CD8-positive, alpha-beta memory T cell (primary cell): Measurements from ENCODE around the gene AUTS2. TPM values are rescaled to one million over a fixed set of nuclear protein-coding genes. Genes with fewer than 3 reads are reported as not detected.

ENCODE experiments used
- CTCF ChIA-PET: fragments of 350-600 bp; sonication (Branson Sonifier 250); formaldehyde crosslinking; loops from one replicate; lab custom pipeline; 2021; ENCODE audit warnings: antibody characterized with exemption; lab: Charles Lee
- POLR2A ChIA-PET: fragments of 350-600 bp; sonication (Branson Sonifier 250); formaldehyde crosslinking; loops from one replicate; lab custom pipeline; 2021; ENCODE audit warnings: antibody characterized with exemption; lab: Charles Lee
- DNase-seq, 5 donors: peaks; one replicate each; pipeline versions ENCODE4 v3.0.0 to v3.0.0-alpha.2; 2020 to 2022; ENCODE audit warnings: mixed read lengths in 1 of 5
- H3K27ac ChIP-seq: one replicate; pipeline ENCODE4 v1.7.0; 2013; ENCODE audit warnings: low read depth, mild to moderate bottlenecking, low read length, moderate library complexity
- H3K27me3 ChIP-seq: 2 replicates; pipeline ENCODE4 v1.7.0; 2013; ENCODE audit warnings: low read length, mild to moderate bottlenecking; ENCODE audit not compliant: insufficient read depth, poor library complexity, severe bottlenecking
- H3K36me3 ChIP-seq: 2 replicates; pipeline ENCODE4 v1.7.0; 2013; ENCODE audit warnings: mild to moderate bottlenecking, low read length, moderate library complexity; ENCODE audit not compliant: insufficient read depth
- H3K4me1 ChIP-seq: 2 replicates; pipeline ENCODE4 v1.7.0; 2013; ENCODE audit warnings: mild to moderate bottlenecking, low read length, moderate library complexity; ENCODE audit not compliant: insufficient read depth
- H3K4me3 ChIP-seq: 2 replicates; pipeline ENCODE4 v1.7.0; 2013; ENCODE audit warnings: mild to moderate bottlenecking, low read length
- H3K9me3 ChIP-seq: 2 replicates; pipeline ENCODE4 v1.7.0; 2013; ENCODE audit warnings: mild to moderate bottlenecking, low read length
- H3K27ac Mint-ChIP-seq, 8 donors: one replicate each; pipeline ENCODE4 v1.8.0; 2020 to 2021; ENCODE audit warnings: mixed read lengths in 8 of 8, mild to moderate bottlenecking in 6 of 8, inconsistent platforms in 3 of 8, moderate library complexity in 3 of 8
- H3K27me3 Mint-ChIP-seq, 2 donors: one replicate each; pipeline ENCODE4 v1.8.0; 2020 to 2021; ENCODE audit warnings: mixed read lengths in 2 of 2, mild to moderate bottlenecking in 1 of 2, moderate library complexity in 1 of 2
- H3K36me3 Mint-ChIP-seq, 3 donors: one replicate each; pipeline ENCODE4 v1.8.0; 2020 to 2021; ENCODE audit warnings: mixed read lengths in 3 of 3, inconsistent platforms in 1 of 3, mild to moderate bottlenecking in 1 of 3
- H3K4me1 Mint-ChIP-seq, 3 donors: one replicate each; pipeline ENCODE4 v1.8.0; 2020 to 2021; ENCODE audit warnings: mixed read lengths in 3 of 3, inconsistent platforms in 1 of 3, mild to moderate bottlenecking in 1 of 3
- H3K4me3 Mint-ChIP-seq, 7 donors: one replicate each; pipeline ENCODE4 v1.8.0; 2020 to 2021; ENCODE audit warnings: mixed read lengths in 7 of 7, mild to moderate bottlenecking in 6 of 7, moderate library complexity in 4 of 7, inconsistent platforms in 2 of 7
- H3K9me3 Mint-ChIP-seq, 5 donors: one replicate each; pipeline ENCODE4 v1.8.0; 2020 to 2022; ENCODE audit warnings: mixed read lengths in 5 of 5, mild to moderate bottlenecking in 3 of 5, moderate library complexity in 2 of 5, inconsistent platforms in 1 of 5
- polyA plus RNA-seq: library from polyadenylated mRNA; unstranded; fragments of 300-500 nt; fragmentation: Illumina TruSeq; gene quantifications from one replicate; pipeline ENCODE4 v1.2.3, GENCODE V29; 2021
- total RNA-seq, 2 experiments: library from RNA; stranded (reverse); gene quantifications; one replicate each; pipeline ENCODE4 v1.2.3, GENCODE V29; 2021

AUTS2 gene
- total and polyA plus RNA-seq, 3 experiments from 2014 or later = 4.4 to 9.9 (median 5.3) TPM

DNA sequence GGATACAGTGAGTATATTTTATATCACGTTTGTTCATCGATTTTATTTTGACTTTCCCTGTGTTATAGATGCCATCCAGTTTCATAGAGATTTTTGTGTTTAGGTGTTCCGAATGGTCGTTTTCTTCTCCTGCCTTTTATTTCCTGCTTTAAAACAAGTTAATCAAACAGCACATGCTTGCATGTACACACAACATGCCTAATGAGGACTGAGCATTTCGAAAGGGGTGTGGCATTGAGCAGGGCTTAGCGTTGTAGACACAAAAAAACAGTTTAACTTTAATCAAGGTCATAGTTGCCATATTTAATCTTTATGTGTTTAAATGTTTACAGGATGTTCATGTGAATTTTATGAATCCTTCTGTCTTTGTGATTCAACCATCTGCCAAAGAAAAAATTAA lies 1103.2 kb downstream of the AUTS2 start:
- no peak for DNase-seq
- no peak overlapping the region for H3K4me3 Mint-ChIP-seq
- peaks cover 5 to 6% of the 10 kb centered on the region in 2 donors for H3K27me3 Mint-ChIP-seq
- Histone ChIP-seq H3K27ac (no peak overlapping the region), H3K4me3 (no peak overlapping the region), H3K4me1 (no peaks in the 10 kb centered on the region), H3K36me3 (no peaks in the 10 kb centered on the region), H3K9me3 (no peaks in the 10 kb centered on the region), H3K27me3 (no peaks in the 10 kb centered on the region)
- POLR2A ChIA-PET = no interaction called here
- no peak overlapping the region for H3K27ac Mint-ChIP-seq
- H3K36me3 Mint-ChIP-seq = peaks cover 9 to 38% (median 11%) of the 10 kb centered on the region in 3 donors
- CTCF ChIA-PET = interaction anchor here (1.1 kb wide), 1 partner anchor 117 kb away, joined by 4 read pairs; no protein-coding TSS in a partner anchor
- peaks cover 31 to 58% (median 48%) of the 10 kb centered on the region in 3 donors for H3K4me1 Mint-ChIP-seq
- no peaks in the 10 kb centered on the region for H3K9me3 Mint-ChIP-seq

DNA sequence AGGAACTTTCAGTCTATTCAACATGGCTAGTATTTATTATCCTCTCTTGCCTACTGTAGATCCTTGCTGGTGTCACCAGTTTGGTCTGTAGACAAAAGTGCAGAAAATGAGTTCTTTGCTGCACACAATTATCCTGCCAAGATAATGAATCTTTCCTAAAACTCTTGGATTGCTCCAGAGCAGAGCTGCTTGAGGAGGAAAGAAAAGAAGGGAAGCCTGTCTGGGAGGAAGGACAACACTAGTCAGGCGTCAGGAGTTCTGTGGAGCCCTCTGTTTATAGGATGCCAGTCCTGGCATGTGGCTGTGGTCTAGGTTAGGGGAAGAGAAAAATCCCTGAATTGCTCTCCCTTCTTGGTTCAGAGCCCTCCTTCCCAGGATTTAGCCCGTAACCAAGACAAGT lies 1103.7 kb downstream of the AUTS2 start:
- no peak overlapping the region for H3K4me3 Mint-ChIP-seq
- peaks cover 29 to 57% (median 47%) of the 10 kb centered on the region in 3 donors for H3K4me1 Mint-ChIP-seq
- Histone ChIP-seq H3K36me3 (no peaks in the 10 kb centered on the region), H3K4me1 (no peaks in the 10 kb centered on the region), H3K27me3 (no peaks in the 10 kb centered on the region), H3K4me3 (no peak overlapping the region), H3K27ac (no peak overlapping the region), H3K9me3 (no peaks in the 10 kb centered on the region)
- H3K36me3 Mint-ChIP-seq = peaks cover 9 to 36% (median 11%) of the 10 kb centered on the region in 3 donors
- peaks cover 0 to under 1% of the 10 kb centered on the region in 2 donors for H3K27me3 Mint-ChIP-seq
- POLR2A ChIA-PET = no interaction called here
- no peaks in the 10 kb centered on the region for H3K9me3 Mint-ChIP-seq
- peak overlapping the region in 1 of 8 donors; percentile 43 for H3K27ac Mint-ChIP-seq
- CTCF ChIA-PET = interaction anchor here (1.1 kb wide), 1 partner anchor 117 kb away, joined by 4 read pairs; no protein-coding TSS in a partner anchor
- no peak for DNase-seq

DNA sequence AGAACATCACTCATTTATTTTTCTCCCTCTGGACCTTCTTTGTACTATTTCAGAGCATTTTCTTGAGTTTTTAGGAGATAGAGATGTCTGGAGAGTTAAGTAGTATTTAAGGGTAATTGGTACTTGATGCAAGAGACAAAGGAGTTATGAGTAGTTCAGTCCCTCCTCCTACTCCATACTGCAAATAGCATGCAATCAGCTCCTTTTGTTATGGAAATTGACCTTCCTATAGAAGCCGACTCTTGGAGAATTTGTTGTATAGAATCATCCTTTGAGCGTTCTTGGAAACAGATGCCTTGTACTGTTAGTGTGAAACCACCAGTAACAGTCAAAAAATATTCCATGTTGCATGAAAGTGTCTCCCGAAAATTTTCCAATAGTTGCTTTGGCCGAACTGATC lies 1105.5 kb downstream of the AUTS2 start:
- Mint-ChIP-seq H3K9me3 (no peaks in the 10 kb centered on the region), H3K4me3 (no peak overlapping the region), H3K36me3 (peaks cover 4 to 32% (median 9%) of the 10 kb centered on the region in 3 donors), H3K27ac (no peak overlapping the region), H3K4me1 (peaks cover 28 to 55% (median 39%) of the 10 kb centered on the region in 3 donors), H3K27me3 (no peaks in the 10 kb centered on the region)
- POLR2A ChIA-PET = no interaction called here
- Histone ChIP-seq H3K9me3 (no peaks in the 10 kb centered on the region), H3K4me1 (no peaks in the 10 kb centered on the region), H3K27me3 (no peaks in the 10 kb centered on the region), H3K36me3 (no peaks in the 10 kb centered on the region), H3K4me3 (no peak overlapping the region), H3K27ac (no peak overlapping the region)
- CTCF ChIA-PET = no interaction called here
- DNase-seq = no peak

DNA sequence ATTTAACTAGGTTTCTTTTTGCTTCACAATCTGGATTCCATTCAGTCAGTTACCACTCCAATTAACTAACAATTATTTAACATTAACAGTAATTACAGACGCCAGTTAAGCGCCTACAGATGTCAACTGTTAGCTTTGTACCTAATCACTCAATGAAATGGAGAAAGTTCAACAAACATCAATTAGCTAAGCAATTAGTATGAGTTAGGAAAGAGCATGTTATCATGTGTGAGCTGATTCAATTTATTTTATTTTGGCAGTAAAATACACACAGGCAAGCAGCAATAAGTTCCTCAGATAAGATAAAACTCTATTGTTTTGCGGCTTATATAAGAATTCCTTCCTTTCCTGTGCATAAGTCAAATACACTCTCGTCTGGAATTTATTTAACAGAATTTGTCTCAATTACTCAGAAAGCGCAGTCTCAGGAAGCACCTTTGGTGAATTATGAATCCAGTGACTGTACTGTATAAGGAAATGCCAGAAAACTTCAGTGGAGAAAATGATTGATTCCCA lies 1106.6 kb downstream of the AUTS2 start:
- no peaks in the 10 kb centered on the region for H3K9me3 Mint-ChIP-seq
- CTCF ChIA-PET = no interaction called here
- Histone ChIP-seq H3K4me1 (no peaks in the 10 kb centered on the region), H3K4me3 (no peak overlapping the region), H3K9me3 (no peaks in the 10 kb centered on the region), H3K27ac (no peak overlapping the region), H3K27me3 (no peaks in the 10 kb centered on the region), H3K36me3 (no peaks in the 10 kb centered on the region)
- no peaks in the 10 kb centered on the region for H3K27me3 Mint-ChIP-seq
- POLR2A ChIA-PET = no interaction called here
- peaks cover 3 to 32% (median 9%) of the 10 kb centered on the region in 3 donors for H3K36me3 Mint-ChIP-seq
- no peak overlapping the region for H3K4me3 Mint-ChIP-seq
- H3K4me1 Mint-ChIP-seq = peaks cover 28 to 57% (median 41%) of the 10 kb centered on the region in 3 donors
- H3K27ac Mint-ChIP-seq = no peak overlapping the region
- DNase-seq = no peak

DNA sequence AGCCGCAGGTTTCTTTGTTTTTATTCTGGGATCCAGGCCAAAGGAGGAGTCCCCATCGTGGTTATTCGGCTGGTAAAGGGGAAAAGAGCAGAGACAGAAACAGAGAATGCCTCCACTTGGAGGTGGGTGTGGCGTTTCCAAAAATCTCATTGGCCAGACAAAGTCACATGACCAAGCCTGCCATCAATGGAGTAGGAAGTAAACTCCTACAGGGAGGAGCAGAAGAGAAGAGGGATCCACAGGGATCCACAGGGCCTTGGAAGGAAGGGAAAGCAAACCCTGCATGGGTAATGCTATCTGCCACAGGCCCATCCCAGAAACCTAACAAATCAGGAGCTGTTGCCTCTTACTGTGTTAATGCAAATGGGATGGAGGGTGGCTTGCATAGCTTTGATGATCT lies 1107.9 kb downstream of the AUTS2 start:
- Mint-ChIP-seq H3K27me3 (no peaks in the 10 kb centered on the region), H3K4me1 (peaks cover 39 to 70% (median 54%) of the 10 kb centered on the region in 3 donors), H3K36me3 (peaks cover 3 to 35% (median 9%) of the 10 kb centered on the region in 3 donors), H3K27ac (peak overlapping the region in 3 of 8 donors; percentile 32 to 84 (median 52)), H3K9me3 (no peaks in the 10 kb centered on the region), H3K4me3 (no peak overlapping the region)
- no peaks in the 10 kb centered on the region for H3K36me3 ChIP-seq
- CTCF ChIA-PET = interaction anchor here (1.7 kb wide), 1 partner anchor 11 kb away, joined by 5 read pairs; no protein-coding TSS in a partner anchor
- H3K9me3 ChIP-seq = no peaks in the 10 kb centered on the region
- no peak overlapping the region for H3K4me3 ChIP-seq
- POLR2A ChIA-PET = no interaction called here
- DNase-seq = no peak
- H3K27ac ChIP-seq = no peak overlapping the region
- H3K27me3 ChIP-seq = no peaks in the 10 kb centered on the region
- H3K4me1 ChIP-seq = no peaks in the 10 kb centered on the region

DNA sequence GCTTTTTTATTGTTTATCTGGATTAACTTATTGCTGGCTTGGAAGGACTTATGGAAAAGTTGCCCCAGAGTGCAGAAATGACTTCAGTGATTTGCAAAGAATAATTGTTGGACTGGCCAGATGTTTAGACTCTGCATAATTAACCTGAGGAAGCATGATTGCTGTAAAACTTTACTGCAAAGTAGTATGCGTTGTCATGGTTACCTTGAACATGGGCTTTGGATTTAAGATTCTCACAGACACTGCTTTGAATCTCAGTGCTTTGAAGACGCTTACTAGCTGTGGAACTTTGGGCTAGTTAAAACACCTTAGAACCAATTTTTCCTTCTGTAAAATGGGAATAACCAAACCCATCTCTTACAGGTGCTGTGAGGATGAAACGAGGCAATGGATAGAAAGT lies 1108.4 kb downstream of the AUTS2 start:
- no peaks in the 10 kb centered on the region for H3K27me3 Mint-ChIP-seq
- H3K4me3 Mint-ChIP-seq = no peak overlapping the region
- Histone ChIP-seq H3K27ac (no peak overlapping the region), H3K9me3 (no peaks in the 10 kb centered on the region), H3K4me1 (no peaks in the 10 kb centered on the region), H3K36me3 (no peaks in the 10 kb centered on the region), H3K4me3 (no peak overlapping the region), H3K27me3 (no peaks in the 10 kb centered on the region)
- no peak overlapping the region for H3K27ac Mint-ChIP-seq
- ChIA-PET CTCF (interaction anchor here (1.7 kb wide), 1 partner anchor 11 kb away, joined by 5 read pairs; no protein-coding TSS in a partner anchor), POLR2A (no interaction called here)
- no peaks in the 10 kb centered on the region for H3K9me3 Mint-ChIP-seq
- DNase-seq = no peak
- H3K4me1 Mint-ChIP-seq = peaks cover 39 to 75% (median 58%) of the 10 kb centered on the region in 3 donors
- peaks cover 3 to 31% (median 7%) of the 10 kb centered on the region in 3 donors for H3K36me3 Mint-ChIP-seq

DNA sequence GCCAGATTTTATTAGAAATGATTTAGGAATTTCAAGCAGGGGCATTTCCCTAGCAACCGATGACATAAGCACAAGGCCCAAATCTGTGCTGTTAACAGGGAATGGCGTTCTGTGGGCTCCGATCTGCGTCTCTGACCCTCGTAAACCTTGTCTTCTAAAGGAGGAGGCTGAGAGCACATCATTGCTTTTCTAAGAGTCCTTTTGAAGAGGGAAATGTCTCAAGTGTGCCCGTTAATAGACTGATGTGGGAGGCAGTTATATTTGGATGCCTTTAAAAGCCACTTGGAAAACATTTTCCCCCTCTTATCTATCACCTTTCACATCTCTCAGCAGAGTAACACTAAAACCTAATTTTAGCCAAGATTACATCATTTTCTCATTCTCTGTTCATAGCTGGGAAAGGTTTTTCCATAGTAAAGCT lies 1109.6 kb downstream of the AUTS2 start:
- Mint-ChIP-seq H3K27ac (no peak overlapping the region), H3K4me1 (peaks cover 39 to 82% (median 60%) of the 10 kb centered on the region in 3 donors), H3K4me3 (no peak overlapping the region), H3K27me3 (no peaks in the 10 kb centered on the region), H3K36me3 (peaks cover 3 to 23% (median 7%) of the 10 kb centered on the region in 3 donors), H3K9me3 (no peaks in the 10 kb centered on the region)
- no peak for DNase-seq
- no peaks in the 10 kb centered on the region for H3K36me3 ChIP-seq
- H3K4me3 ChIP-seq = no peak overlapping the region
- H3K27me3 ChIP-seq = no peaks in the 10 kb centered on the region
- POLR2A ChIA-PET = no interaction called here
- no peaks in the 10 kb centered on the region for H3K4me1 ChIP-seq
- CTCF ChIA-PET = interaction anchor here (1.9 kb wide), 1 partner anchor 9 kb away, joined by 9 read pairs; no protein-coding TSS in a partner anchor
- H3K9me3 ChIP-seq = no peaks in the 10 kb centered on the region
- H3K27ac ChIP-seq = no peak overlapping the region

DNA sequence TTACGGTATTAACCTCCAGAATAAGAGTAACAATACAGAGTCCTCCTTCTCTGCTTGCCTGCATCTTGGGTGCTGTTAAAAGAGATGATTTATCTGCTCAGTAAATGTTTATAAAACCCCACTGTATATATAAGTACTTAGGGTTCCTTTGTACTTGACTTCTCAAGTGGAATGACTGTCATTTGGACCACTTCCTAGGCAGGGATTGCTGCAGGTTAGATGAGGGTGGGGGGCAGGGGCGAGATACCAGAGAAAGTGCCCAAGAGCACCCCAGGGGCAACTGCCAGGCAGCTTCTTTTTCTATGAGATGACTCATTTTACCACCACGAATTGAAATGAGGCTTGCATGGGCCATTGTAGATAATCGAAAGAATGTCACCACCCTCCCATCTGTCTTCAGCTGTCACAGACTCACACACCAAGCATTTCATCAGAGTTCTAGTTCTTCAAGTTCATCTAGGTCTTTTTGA lies 1111.8 kb downstream of the AUTS2 start:
- DNase-seq = no peak

More for the DNA sequence above, 1111.8 kb downstream of the AUTS2 start:
- Mint-ChIP-seq H3K27me3 (no peaks in the 10 kb centered on the region), H3K4me3 (no peak overlapping the region), H3K27ac (peak overlapping the region in 7 of 8 donors; percentile 6 to 75 (median 48)), H3K9me3 (peaks cover 0 to 5% (median 0%) of the 10 kb centered on the region in 5 donors), H3K4me1 (peaks cover 42 to 78% (median 61%) of the 10 kb centered on the region in 3 donors), H3K36me3 (peaks cover 5 to 22% (median 8%) of the 10 kb centered on the region in 3 donors)
- Histone ChIP-seq H3K4me1 (no peaks in the 10 kb centered on the region), H3K27ac (no peak overlapping the region), H3K36me3 (no peaks in the 10 kb centered on the region), H3K27me3 (no peaks in the 10 kb centered on the region), H3K9me3 (no peaks in the 10 kb centered on the region), H3K4me3 (no peak overlapping the region)
- ChIA-PET POLR2A (no interaction called here), CTCF (interaction anchor here (1.1 to 1.3 kb wide), 2 partner anchors 11 to 12 kb away, joined by 3 to 4 read pairs; no protein-coding TSS in a partner anchor)
